22Rv1 (cell line): ENCODE measurements around the gene GID8.

ENCODE experiments used
- CTCF ChIP-seq: fragments of 450-650 bp; IDR thresholded peaks from 2 replicates; pipeline ENCODE4 v1.5.1; 2017; ENCODE audit warnings: mild to moderate bottlenecking
- ZFX ChIP-seq: fragments of 450-650 bp; IDR thresholded peaks from 2 replicates; pipeline ENCODE4 v1.6.1; 2017; ENCODE audit warnings: antibody characterized with exemption, borderline replicate concordance

GRCh38 chr20:62969179-62969760, 31.3 kb downstream of the GID8 start:
- TF ChIP-seq CTCF (no peak), ZFX (no peak)
